MM.1S (cell line): ENCODE results near the gene SLC9A5.

Experiments used
- DNase-seq: peaks from one replicate; pipeline ENCODE4 v3.0.0-alpha.2; 2015
- H2AFZ ChIP-seq: fragments of 300-600 bp; sonication (generic); 2 replicates; pipeline ENCODE4 v1.6.0; 2016; ENCODE audit warnings: antibody characterized with exemption, low read length
- H3F3A ChIP-seq: fragments of 300-600 bp; sonication (generic); 2 replicates; pipeline ENCODE4 v1.6.1; 2016; ENCODE audit warnings: mild to moderate bottlenecking, antibody characterized with exemption, low read length, moderate library complexity, mixed read lengths; ENCODE audit not compliant: insufficient read depth
- H3K27ac ChIP-seq: fragments of 300-600 bp; sonication (generic); 2 replicates; pipeline ENCODE4 v1.5.1; 2016; ENCODE audit warnings: mild to moderate bottlenecking, low read length
- H3K27me3 ChIP-seq: fragments of 300-600 bp; sonication (generic); replicated peaks from 2 replicates; pipeline ENCODE4 v1.6.0; 2016; ENCODE audit warnings: low read length; ENCODE audit not compliant: insufficient read depth
- H3K36me3 ChIP-seq: fragments of 300-600 bp; sonication (generic); replicated peaks from 2 replicates; pipeline ENCODE4 v1.6.1; 2016; ENCODE audit warnings: mild to moderate bottlenecking, low read length, mixed read lengths; ENCODE audit not compliant: insufficient read depth
- H3K4me1 ChIP-seq: fragments of 300-600 bp; sonication (generic); 2 replicates; pipeline ENCODE4 v1.6.1; 2016; ENCODE audit warnings: low read length, mixed read lengths
- H3K4me2 ChIP-seq: fragments of 300-600 bp; sonication (generic); 2 replicates; pipeline ENCODE4 v1.6.0; 2016; ENCODE audit warnings: low read depth, low read length
- H3K4me3 ChIP-seq: fragments of 300-600 bp; sonication (generic); 2 replicates; pipeline ENCODE4 v1.5.1; 2016; ENCODE audit warnings: low read length, mixed read lengths
- H3K79me2 ChIP-seq: fragments of 300-600 bp; sonication (generic); 2 replicates; pipeline ENCODE4 v1.6.1; 2016; ENCODE audit warnings: mixed run types, low read length, mixed read lengths
- H3K9ac ChIP-seq: fragments of 300-600 bp; sonication (generic); 2 replicates; pipeline ENCODE4 v1.6.1; 2016; ENCODE audit warnings: low read length, mixed read lengths
- H3K9me2 ChIP-seq: fragments of 300-600 bp; sonication (generic); replicated peaks from 2 replicates; pipeline ENCODE4 v1.6.1; 2016; ENCODE audit warnings: mild to moderate bottlenecking, low read length, mixed read lengths; ENCODE audit not compliant: insufficient read depth
- H3K9me3 ChIP-seq: fragments of 300-600 bp; sonication (generic); replicated peaks from 2 replicates; pipeline ENCODE4 v1.6.1; 2016; ENCODE audit warnings: mild to moderate bottlenecking, low read length, mixed read lengths; ENCODE audit not compliant: insufficient read depth
- H4K20me1 ChIP-seq: fragments of 300-600 bp; sonication (generic); 2 replicates; pipeline ENCODE4 v1.6.1; 2016; ENCODE audit warnings: mild to moderate bottlenecking, low read length, moderate library complexity, mixed read lengths; ENCODE audit not compliant: insufficient read depth
- CTCF ChIP-seq: fragments of 300-600 bp; sonication (generic); IDR thresholded peaks from 2 replicates; pipeline ENCODE4 v1.5.1; 2016; ENCODE audit warnings: antibody characterized with exemption, low read length, mixed read lengths
- EZH2 ChIP-seq: fragments of 300-600 bp; sonication (generic); optimal IDR thresholded peaks from 2 replicates; pipeline ENCODE3; 2017; ENCODE audit warnings: low read depth, mild to moderate bottlenecking, antibody characterized with exemption, low read length, mixed read lengths
- EZH2phosphoT487 ChIP-seq: fragments of 300-600 bp; sonication (generic); IDR thresholded peaks from 2 replicates; pipeline ENCODE4 v1.6.1; 2018; ENCODE audit warnings: antibody characterized with exemption, low read length

The SLC9A5 gene

GRCh38 chr16:67202426-67202825 is 46.4 kb upstream of the SLC9A5 start:
- Histone ChIP-seq H3F3A (no peaks in the 10 kb centered on the region), H3K79me2 (0 out of 2 replicates have a peak, but pooled peaks cover 1% of the 10 kb centered on the region), H3K9me2 (no peaks in the 10 kb centered on the region), H3K4me2 (no peak overlapping the region), H4K20me1 (no peaks in the 10 kb centered on the region), H3K27ac (no peak overlapping the region), H3K4me1 (no peaks in the 10 kb centered on the region), H3K9me3 (no peaks in the 10 kb centered on the region), H3K36me3 (no peaks in the 10 kb centered on the region), H3K27me3 (no peaks in the 10 kb centered on the region), H3K4me3 (no peak overlapping the region), H2AFZ (no peak overlapping the region), H3K9ac (no peak overlapping the region)
- no peak for DNase-seq
- TF ChIP-seq CTCF (no peak), EZH2 (no peak), EZH2phosphoT487 (no peak)

GRCh38 chr16:67202956-67203493 is 45.8 kb upstream of the SLC9A5 start:
- no peak overlapping the region for H2AFZ ChIP-seq
- no peaks in the 10 kb centered on the region for H3K4me1 ChIP-seq
- no peak overlapping the region for H3K4me2 ChIP-seq
- TF ChIP-seq EZH2phosphoT487 (no peak), EZH2 (no peak), CTCF (no peak)
- H4K20me1 ChIP-seq, result no peaks in the 10 kb centered on the region
- H3F3A ChIP-seq, result no peaks in the 10 kb centered on the region
- DNase-seq, result no peak
- H3K9ac ChIP-seq, result no peak overlapping the region
- no peaks in the 10 kb centered on the region for H3K9me2 ChIP-seq
- H3K27ac ChIP-seq, result no peak overlapping the region
- H3K79me2 ChIP-seq, result no peaks in the 10 kb centered on the region
- H3K27me3 ChIP-seq, result no peaks in the 10 kb centered on the region
- no peak overlapping the region for H3K4me3 ChIP-seq
- no peaks in the 10 kb centered on the region for H3K9me3 ChIP-seq
- H3K36me3 ChIP-seq, result no peaks in the 10 kb centered on the region

- Histone ChIP-seq H3K9me3 (no peaks in the 10 kb centered on the region), H3K9ac (no peak overlapping the region), H3K4me2 (no peak overlapping the region), H3K4me1 (no peaks in the 10 kb centered on the region), H3K36me3 (no peaks in the 10 kb centered on the region), H3K27me3 (no peaks in the 10 kb centered on the region), H3K79me2 (no peaks in the 10 kb centered on the region), H3F3A (no peaks in the 10 kb centered on the region), H3K9me2 (no peaks in the 10 kb centered on the region), H3K27ac (no peak overlapping the region), H3K4me3 (no peak overlapping the region), H2AFZ (no peak overlapping the region), H4K20me1 (no peaks in the 10 kb centered on the region)
- DNase-seq, result no peak
- TF ChIP-seq CTCF (no peak), EZH2 (no peak), EZH2phosphoT487 (no peak)
Observed at GRCh38 chr16:67204076-67204475, 44.7 kb upstream of the SLC9A5 start.
